NT2/D1 (cell line): ENCODE measurements around the gene GNAZ.

Experiments
- SUZ12 ChIP-seq: IDR thresholded peaks from 2 replicates; pipeline ENCODE4 v1.6.1; 2011; ENCODE audit not compliant: insufficient read length, insufficient read depth; ENCODE audit errors: extremely low read depth
- YY1 ChIP-seq: IDR thresholded peaks from 2 replicates; pipeline ENCODE4 v1.6.1; 2011; ENCODE audit not compliant: insufficient read length, insufficient read depth

DNA sequence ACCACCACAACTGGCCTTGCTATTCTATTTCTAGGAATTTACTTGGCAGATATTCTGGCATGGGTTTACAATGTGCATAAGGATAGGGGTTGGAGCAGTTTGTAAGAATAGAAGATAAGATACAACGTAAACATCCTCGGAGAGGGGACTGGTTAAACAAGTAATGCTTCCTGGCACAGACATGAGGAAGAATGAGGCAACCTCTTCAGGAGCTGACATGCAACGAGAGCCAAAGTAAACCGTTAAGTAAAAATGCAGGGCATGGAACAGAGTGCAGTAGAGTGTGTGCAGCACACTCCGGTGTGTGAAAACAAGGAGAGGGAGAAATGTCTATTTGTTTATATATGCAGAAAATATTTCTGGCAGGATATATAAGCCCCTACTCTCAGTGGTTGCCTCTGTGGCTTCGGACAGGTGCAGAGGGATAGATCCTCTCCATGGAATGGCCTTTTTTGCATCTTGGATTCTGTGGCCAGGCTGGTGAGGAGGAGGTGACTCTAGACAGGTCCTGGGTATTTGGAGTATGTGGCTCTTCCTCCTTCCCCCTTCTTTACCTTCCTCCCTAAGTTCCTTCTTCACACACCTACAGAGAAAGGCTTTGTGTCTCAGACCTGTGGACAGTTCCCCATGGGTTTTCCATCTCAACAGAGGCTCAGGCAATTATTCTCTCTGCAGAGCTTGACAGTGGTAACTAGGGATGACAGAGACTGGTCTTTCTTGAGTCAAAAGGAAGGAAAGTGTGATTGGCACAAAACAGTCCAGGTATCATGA, 77.5 kb downstream of the GNAZ start:
- no peak for TF ChIP-seq SUZ12
- no peak for TF ChIP-seq YY1
